GM21528 (cell line): ENCODE data around the gene CEACAM8.
"Not testable (repeated sequence)": the region's sequence is repeated elsewhere in the genome, so short reads cannot be mapped to it uniquely, and the experiment has no call there.

Experiments
- ATAC-seq: cut with Tn5 transposase; IDR thresholded peaks from one replicate; pipeline ENCODE4 v1.9.1; 2021; ENCODE audit warnings: mild to moderate bottlenecking, moderate library complexity; ENCODE audit not compliant: unreplicated experiment, low FRiP score

The CEACAM8 gene

DNA sequence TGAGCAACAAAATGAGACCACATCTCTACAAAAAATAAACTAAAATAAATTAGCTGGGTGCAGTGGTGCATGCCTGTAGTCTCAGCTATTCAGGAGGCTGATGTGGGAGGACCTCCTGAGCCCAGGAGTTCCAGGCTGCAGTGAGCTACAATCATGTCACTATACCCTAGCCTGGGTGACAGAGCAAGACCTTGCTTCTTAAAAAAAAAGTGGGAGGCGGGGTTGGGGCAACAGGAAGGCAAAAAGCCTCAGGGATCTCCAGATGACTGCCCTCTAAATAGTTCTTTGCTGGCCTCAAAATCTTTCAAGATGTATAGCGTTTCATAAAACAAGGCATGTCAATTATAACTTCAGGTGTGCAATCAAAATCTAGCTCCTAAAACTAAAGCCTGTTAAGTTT is 18.5 kb downstream of the CEACAM8 start:
- no peak for ATAC-seq

DNA sequence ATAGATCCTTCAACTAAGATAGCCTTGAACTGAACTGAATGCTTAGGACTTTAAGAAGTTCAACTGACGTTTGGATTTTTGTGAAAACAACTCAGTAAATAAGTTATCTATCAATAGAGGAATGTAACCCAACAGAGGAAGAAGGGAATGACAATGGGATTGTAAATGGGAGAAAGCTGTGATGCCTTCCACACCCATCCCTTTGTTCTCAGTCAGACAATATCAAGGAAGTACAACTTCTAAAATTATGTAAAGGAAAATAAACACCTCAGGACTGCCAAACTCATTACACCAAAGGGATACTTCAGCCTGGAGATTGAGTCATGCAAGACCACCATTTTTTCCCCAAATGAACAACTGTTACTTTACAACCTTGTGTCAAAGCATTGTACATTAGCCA is 21.1 kb downstream of the CEACAM8 start:
- ATAC-seq = no peak

DNA sequence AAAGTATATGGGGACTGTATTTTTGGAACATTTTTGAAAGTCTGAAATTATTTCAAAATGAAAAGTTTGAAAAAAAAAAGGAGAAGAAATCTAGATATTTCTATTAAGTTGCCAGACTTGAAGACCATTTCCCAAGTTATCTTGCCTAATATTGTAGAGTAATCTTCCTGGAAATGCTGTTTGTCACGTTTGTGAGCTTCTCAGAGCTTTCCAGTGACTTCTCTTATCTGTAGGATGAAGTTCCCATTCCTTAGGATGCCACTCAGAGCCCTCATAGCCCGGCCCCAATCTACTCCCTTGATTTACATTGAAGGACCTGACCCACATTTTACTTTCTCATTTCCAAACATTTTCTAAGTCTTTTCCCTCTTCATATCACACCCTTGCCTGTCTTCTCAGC is 23.6 kb downstream of the CEACAM8 start:
- ATAC-seq = no peak

DNA sequence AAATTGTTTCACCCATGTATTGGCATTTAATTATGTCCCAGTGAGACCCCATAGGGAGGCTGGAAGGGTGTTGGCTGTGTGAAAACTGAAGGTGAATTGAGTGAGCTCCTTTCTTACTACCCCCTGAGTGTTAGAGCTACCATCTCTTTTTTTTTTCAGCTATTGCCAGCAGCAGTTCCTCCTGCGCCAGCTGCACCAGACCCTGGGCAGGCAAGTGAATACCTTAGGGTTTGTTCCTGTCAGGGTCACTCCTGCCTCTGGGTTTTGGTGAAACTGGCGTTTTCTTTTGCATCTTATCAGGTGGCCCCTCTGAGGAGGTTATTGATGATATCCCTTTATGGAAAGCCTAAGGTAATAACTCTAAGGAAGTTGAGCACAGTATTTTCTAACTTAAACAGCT is 25.5 kb downstream of the CEACAM8 start:
- ATAC-seq = no peak

DNA sequence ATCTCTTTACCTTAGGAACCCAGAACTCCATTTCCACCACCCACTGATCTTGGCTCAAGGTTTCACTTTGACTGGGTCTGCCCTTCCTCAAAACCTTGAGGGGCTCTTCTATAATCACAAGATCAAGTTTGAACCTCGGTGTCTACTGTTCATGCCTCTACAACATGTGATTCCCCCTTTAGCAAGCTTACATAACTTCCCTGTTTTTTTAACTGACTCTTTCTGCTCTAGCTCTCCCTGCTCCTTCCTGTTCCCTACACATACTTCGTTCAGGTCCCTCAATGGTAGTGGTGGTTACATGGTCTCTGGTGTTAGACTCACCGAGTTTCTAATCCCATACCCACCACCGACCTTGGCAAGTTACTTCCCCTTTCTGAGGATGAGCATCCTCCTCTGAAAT is 26.7 kb downstream of the CEACAM8 start:
- no peak for ATAC-seq

DNA sequence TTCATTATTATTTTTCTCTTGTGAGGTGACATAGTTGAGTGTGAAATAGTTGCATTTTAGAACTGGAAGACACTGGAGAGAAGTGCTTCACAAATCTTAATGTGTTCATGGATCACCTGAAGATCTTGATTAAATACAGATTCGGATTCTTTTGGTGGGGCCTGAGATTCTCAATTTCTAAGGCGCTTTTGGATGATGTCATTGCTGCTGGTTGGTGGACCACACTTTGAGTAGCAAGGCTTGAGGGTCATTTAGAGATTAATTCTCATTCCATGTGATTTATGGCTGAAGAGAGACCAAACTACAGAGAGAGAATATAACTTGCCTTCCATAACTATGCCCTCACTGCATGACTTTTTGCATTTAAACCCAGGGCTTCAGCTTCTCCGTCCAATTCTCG is 27.2 kb downstream of the CEACAM8 start:
- no peak for ATAC-seq

DNA sequence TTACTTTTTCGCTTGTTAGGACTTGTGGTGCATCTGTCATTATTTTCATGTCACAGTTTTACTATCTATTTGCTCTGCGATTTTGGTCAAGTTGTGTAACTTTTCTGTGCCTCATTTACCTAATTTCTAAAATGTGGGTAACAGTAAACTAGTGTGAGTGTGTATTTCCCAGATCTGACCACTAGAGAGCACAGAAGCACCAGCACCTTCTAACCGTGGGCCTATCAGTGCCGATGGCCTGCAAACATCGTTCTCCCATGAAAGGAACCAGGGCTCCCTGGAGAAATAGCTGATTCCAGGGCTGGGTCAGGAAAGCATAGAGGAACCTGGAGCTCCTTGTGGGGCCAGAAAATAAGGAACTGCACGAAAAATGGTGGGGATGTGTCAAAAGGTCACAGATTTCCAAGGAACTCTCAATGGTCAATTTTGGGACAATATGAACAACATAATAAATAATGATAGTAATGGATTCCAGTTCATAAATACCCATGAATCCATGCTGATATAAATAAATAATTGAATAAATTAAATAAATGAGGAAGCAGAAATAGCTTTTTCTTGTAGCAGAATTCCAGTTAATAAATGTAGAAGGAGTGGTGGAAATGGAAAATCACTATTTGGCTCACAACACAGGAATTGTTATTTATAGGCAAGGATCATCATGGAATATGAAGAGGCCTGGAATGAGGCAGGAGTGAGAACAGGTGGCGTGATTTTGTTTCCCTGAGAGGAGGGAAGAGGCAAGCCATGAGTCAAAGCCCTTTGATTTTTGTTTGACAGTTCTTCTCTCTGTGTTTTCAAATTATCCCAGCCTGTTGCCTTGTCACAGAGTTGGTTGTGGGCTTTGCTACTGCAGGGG is 31.1 kb downstream of the CEACAM8 start:
- ATAC-seq = no peak

DNA sequence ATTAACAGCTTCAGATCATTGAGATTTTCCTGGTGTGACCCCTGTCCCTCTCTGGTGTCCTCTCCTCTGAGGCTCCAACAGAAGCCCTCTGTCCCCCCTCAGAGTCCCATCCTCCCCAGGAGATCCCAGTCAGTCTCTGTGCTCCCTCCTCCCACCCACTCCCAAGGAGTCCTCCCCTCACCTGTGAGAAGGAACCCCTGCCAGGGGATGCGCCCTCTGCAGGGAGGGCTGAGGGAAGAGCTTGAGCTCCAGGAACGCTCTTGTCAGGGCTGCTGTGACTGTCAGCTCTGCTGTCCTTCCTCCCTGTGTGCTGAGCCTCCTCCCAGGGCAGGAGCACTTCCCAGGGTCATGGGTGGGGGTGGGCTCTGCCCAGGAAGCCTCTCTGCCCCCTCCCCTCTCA is 33.2 kb downstream of the CEACAM8 start:
- no peak for ATAC-seq

DNA sequence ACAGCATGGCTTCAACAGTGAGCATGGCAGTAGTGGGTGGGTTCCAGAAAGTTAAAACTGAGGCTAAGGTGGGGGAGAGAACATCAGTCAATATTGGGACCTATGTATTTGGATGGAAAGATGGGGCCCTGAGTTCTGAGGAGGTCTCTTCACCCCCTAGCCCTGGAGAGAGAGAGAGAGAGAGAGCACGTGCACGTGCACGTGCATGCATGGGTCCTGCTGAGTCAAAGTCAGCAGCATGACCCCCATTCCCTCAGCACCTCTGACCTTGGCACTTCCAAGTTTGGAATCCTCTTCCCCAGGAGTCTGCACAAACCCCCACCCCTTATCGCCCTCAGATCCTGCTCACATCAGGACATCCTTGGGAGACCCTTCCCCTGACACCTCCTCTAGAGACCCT is 34.0 kb downstream of the CEACAM8 start:
- no peak for ATAC-seq

DNA sequence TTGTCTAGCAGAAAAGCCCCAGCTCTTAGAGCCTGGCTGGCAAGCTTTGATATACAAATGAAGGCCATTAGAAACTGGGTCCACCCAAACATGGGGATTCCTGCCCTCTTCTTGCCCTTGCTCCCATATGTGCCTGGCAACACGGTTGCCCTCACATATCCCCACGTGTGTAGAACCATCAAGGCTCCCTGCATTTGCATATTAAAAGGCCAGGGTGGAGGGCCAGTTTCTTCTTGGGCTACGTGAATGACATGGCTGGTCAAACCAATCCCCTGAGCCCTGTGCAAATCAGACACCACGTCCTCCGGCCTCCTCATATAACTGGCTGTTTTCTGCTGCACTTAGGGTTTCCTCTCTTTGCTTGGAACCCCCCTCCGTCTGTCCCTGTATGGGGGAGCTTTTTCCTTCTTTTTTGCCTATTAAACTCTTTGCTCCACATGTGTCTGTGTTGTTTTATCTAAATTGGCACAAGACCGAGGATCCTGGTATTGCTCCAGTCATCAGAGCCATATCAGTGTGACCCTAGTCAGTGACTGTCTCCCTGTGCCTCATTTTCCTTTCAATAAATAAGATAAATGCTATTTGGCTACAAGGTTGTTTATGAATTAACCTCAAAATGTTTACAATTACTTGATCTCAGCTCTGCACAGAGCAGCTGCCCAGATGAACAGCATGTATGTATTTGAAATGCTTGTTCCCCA is 36.1 kb downstream of the CEACAM8 start:
- no peak for ATAC-seq

DNA sequence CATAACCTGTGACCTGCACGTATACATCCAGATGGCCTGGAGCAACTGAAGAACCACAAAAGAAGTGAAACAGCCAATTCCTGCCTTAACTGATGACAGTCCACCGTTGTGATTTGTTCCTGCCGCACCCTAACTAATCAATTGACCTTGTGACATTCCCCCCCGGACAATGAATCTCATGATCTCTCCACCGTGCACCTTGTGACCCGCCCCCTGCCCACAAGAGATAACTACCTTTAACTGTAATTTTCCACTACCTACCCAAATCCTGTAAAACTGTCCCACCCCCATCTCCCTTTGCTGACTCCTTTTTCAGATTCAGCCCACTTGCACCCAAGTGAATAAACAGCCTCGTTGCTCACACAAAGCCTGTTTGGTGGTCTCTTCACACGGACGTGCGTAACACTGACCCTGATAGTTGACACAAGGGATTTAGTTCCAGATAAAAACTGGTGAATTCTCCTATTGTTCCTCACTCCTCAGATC is 37.3 kb downstream of the CEACAM8 start:
- not testable (repeated sequence) for ATAC-seq

DNA sequence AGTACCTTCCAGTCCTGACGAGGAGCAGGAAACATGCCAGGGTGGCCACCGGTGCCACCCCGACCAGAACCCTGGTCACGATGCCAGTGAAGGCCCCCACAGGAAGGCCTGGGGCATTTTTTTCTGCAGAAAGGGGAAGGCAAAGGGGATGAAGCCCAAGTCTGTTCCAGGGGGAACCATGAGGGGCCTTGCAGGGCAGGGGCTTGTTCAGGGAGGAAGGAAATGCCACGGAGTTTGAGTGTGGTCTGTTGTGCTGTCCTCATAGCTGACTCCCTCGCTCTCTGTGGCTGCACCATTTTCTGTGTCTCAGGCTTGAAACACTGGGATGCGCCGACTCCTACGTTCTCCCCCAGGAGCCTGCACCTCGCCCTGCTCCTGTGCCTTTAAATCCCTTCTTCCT is 38.9 kb downstream of the CEACAM8 start:
- no peak for ATAC-seq

DNA sequence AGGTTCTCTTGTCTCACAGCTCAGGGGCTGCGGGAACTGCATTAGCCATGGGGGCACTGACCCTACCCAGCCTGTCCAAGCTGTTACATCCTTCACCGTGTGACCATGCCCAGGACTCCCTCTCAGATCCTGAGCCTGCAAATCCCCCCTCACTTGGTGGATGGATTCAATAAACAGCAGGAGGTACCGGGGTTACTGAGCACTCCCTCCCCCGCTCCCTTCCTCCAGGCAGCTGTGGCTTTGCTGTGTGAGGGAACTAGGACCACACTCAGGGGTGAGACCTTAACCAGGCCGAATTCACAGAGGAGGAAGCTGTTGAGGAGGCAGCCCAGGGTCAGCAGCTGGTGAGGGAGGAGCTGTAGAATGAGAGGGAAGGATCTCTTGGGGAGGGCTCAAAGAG is 39.4 kb downstream of the CEACAM8 start:
- no peak for ATAC-seq

DNA sequence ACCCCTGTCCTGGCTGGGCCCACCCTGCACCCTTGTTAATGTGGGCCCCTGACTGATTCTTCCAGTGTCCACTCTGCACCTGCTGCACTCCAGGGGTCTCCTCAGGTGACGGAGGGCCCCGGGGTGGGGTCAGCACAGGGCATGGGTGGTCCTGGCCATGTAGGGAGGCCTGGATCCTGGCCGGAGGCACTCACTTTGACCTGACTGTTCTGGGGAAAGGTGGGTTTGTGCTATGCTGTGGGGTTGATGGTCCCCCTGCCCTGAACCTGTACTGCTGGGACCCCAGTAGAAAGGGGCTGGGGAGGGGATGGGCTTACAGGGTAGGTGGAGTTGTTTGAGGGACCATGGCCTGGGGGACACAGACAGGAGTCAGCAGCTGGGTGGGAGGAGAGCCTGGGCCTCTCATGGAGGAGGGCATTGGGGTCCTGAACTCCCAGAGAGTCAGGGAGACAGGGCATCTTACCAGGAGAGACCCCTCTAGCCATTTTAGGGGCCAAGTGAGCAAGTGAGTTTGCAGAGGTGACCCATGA is 40.6 kb downstream of the CEACAM8 start:
- ATAC-seq = no peak

DNA sequence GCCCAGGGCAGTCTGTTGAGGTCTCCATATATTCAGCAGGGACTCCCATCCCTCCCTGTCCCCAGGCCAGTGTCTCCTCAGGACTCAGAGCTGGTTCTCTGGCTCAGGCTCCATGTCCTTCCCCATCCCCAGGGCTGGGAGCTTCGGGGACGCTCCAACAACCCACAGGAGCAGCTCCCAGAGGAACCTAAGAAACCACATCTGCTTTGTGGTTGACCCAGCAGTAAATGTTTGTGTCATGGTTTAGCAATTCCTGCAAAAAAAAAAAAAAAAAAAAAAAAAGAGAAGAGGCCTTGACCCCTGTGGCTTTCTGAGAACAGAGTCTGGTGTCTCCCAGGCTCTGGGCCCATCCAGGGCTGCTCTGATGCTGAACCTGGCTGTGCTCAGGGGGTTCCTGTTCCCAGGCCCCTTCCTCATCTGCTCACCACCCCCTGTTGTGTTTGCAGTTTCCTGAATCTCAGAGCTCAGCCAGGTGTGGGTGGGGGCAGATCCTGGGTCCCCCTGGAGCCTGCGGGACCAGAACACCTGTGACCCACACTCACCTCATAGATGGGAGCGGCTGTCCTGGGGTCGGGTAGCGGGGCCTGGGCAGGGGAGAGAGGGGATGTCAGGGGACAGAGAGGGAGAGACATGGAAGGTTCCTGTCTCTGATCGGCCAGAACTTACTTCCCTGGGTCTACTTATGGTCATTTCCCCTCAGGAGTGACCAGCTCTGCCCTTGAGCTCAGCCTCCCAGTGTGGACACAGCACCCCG is 41.3 kb downstream of the CEACAM8 start:
- no peak for ATAC-seq

DNA sequence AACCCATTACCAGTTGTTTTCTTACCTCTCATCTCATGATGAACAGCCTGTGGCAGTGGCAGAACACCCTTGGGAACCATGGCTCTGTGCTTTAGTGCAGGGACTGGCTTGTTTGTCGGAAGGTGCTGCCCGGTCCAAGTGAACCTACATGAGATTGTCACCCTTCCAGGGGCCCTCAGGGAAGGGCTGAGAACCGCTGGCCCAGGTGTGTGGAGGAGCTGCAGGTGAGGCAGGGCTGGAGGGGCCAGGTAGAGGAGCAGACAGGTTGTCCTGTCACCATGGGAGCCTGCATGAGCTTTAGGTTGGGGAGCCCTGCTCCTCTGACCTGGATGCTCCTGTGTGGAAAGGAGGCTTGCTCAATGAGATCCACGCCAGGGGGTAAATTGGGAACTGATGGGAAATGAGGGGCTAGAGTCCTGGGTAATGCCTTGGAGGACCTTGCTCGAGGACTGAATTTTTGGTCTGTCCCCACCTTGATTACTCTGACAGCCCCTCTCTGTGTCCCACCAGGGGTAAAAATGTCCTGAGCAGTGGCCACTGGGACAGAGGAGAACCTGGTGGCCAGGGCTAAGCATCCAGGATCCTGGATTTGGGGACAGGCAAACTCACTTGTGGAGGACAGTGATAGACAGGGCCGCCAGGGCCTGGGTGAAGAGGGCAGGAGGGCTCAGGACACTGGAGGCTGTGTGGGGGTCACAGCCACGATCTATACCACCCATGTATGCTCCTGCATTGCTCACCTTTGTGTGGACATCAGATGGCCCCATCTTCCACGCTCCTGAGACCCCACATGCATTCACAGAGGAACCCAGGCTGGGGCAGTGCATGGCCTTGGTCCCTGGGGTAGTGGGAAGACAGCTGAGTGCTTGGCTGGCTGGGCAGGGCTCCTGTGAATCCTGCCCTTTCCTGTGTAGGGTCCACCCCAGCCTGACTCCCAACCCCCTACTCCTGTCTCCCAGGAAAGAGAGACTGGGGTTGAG is 42.3 kb downstream of the CEACAM8 start:
- ATAC-seq = no peak

DNA sequence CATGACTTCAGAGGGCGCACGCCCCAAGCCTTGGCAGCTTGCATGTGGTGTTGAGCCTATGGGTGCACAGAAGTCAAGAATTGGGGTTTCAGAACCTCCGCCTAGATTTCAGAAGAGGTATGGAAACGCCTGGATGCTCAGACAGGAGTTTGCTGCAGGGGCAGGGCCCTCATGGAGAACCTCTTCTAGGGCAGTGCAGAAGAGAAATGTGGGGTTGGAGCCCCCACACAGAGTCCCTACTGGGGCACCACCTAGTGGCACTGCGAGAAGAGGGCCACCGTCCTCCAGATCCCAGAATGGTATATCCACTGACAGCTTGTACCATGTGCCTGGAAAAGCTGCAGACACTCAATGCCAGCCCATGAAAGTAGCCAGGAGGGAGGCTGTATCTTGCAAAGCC is 44.2 kb downstream of the CEACAM8 start:
- ATAC-seq = not testable (repeated sequence)

DNA sequence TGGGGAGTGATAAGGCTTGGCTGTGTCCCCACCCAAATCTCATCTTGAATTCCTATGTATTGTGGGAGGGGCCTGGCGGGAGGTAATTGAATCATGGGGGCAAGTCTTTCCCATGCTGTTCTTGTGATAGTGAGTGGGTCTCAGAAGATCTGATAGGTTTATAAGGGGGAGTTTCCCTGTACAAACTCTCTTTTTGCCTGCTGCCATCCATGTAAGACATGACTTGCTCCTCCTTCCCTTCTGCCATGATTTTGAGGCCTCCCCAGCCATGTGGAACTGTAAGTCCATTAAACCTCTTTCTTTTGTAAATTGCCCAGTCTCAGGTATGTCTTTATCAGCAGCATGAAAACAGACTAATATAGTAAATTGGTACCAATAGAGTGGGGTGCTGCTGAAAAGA is 45.7 kb downstream of the CEACAM8 start:
- ATAC-seq = not testable (repeated sequence)

DNA sequence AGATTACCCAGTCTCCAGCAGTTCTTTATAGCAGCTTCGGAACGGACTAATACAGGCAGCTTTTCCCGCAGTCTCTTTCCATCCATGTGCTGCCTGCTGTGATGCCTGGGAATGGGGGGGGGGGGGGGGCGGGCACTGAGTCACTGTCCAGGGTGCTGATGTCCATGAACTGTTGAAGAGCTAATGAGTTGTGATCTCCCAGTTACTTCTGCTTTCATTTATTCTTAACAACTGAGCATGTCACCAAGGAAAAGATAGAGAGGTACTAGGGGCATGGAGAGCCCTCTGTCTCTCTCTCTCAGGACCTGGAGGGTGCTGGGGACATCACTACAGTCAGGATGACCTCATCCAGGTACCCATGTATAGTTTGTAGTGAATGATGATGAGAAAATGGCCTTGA is 46.2 kb downstream of the CEACAM8 start:
- ATAC-seq = no peak

DNA sequence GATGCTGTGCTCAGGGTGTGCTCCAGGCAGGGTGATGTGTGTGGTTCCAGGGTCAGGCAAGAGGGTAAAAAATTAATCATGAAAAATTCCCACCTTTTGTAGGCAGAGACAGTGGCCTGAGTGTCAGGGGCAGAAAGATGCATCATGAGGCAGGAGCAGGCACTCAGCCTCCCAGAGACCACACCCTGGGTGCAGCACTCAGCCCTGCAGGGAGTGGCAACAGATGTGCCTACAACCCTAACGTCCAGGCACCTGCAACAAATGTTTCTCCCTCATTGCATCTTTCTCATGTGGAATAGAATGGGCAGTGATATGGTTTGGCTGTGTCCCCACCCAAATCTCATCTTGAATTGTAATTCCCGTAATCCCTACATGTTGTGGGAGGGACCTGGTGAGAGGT is 46.8 kb downstream of the CEACAM8 start:
- no peak for ATAC-seq
